Skeletal muscle satellite cell (primary cell): ENCODE measurements around the gene HSPA5. TPM values are rescaled to one million over a fixed set of nuclear protein-coding genes. Genes with fewer than 3 reads are reported as not detected.
A peak's percentile ranks its signal among the peaks of the same experiment; 100 is the strongest.
"Not testable (repeated sequence)": the region's sequence is repeated elsewhere in the genome, so short reads cannot be mapped to it uniquely, and the experiment has no call there.

Experiments used
- H3K27me3 ChIP-seq: 2 replicates; pipeline ENCODE4 v1.7.0; 2013; ENCODE audit warnings: low read length; ENCODE audit not compliant: control insufficient read depth, insufficient read depth
- H3K36me3 ChIP-seq: 2 replicates; pipeline ENCODE4 v1.7.0; 2013; ENCODE audit warnings: mild to moderate bottlenecking, control low read depth, low read length; ENCODE audit not compliant: insufficient read depth
- H3K4me1 ChIP-seq: 2 replicates; pipeline ENCODE4 v1.7.0; 2013; ENCODE audit warnings: low read length; ENCODE audit not compliant: control insufficient read depth, insufficient read depth
- H3K4me2 ChIP-seq: 2 replicates; pipeline ENCODE4 v1.7.0; 2013; ENCODE audit warnings: mild to moderate bottlenecking, low read length
- H3K4me3 ChIP-seq: 2 replicates; pipeline ENCODE4 v1.7.0; 2013; ENCODE audit warnings: low read length
- H3K9ac ChIP-seq: 2 replicates; pipeline ENCODE4 v1.7.0; 2013; ENCODE audit warnings: mild to moderate bottlenecking, low read depth, low read length, moderate library complexity
- H3K9me3 ChIP-seq: replicated peaks from 2 replicates; pipeline ENCODE4 v1.7.0; 2013; ENCODE audit warnings: mild to moderate bottlenecking, control low read depth, low read length
- total RNA-seq: library from RNA; depleted of rRNA; stranded (reverse); fragments of >200 nt; gene quantifications from 2 replicates; pipeline ENCODE4 v1.2.3, GENCODE V29; 2012; rRNA removed

HSPA5 gene
- total RNA-seq = 223 and 241 TPM in 2 replicates

DNA sequence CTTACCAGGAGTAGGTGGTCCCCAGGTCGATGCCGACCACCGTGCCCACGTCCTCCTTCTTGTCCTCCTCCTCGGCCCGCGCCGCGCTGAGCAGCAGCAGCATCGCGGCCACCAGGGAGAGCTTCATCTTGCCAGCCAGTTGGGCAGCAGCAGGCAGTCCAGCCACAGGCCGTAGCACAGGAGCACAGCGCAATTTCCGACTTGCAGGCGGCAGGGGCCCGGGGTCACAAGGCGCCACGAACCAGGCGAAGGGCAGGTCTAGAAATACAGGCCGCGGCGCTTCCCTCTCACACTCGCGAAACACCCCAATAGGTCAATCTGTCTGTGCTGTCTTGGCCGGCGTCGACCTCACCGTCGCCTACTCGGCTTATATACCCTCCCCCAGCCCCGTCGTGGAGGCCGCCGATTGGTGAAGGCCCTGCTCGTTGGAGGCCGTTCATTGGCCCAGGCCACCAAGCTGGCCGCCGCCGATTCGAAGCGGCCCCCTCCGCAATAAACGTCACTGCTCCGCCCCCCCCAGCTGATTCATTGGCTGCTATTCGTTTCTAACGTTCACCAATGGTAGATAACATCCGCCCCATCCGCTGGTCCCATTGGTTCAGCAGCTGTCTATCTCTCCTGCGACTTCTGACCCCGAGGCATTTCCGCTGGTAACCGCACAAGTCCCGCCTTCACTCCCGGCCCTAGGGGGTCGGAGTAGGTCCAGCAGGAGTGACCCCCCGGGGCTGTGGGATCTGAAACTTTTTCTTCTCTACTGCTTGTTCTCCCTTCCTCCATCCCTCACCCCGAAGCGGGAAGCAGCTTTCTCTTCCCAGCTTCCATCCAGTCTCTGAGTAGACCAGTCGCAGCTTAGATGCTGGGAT is at the start of gene HSPA5:
Gene HSPA5, minus strand, starts transcription at position 344 of the 863 bp plus-strand sequence. Its CDS starts 217 bp downstream, at position 127.
- Histone ChIP-seq H3K4me2 (peak within 1 kb of the TSS; percentile 96), H3K9me3 (no peaks in the 10 kb centered on the region), H3K4me1 (peaks cover 47% of the 10 kb centered on the region), H3K27me3 (no peaks in the 10 kb centered on the region), H3K4me3 (peak within 1 kb of the TSS; percentile 94), H3K36me3 (peaks cover 45% of the 10 kb centered on the region), H3K9ac (peak within 1 kb of the TSS; percentile 98)

GRCh38 chr9:125286935-125287433 is 45.8 kb upstream of the HSPA5 start:
- H3K9me3 ChIP-seq, H3K4me2 ChIP-seq, H3K9ac ChIP-seq: not testable (repeated sequence)

GRCh38 chr9:125284855-125285254 is 43.7 kb upstream of the HSPA5 start:
- Histone ChIP-seq H3K4me1 (no peaks in the 10 kb centered on the region), H3K9me3 (no peaks in the 10 kb centered on the region), H3K9ac (no peak overlapping the region), H3K36me3 (peaks cover 3% of the 10 kb centered on the region), H3K27me3 (no peaks in the 10 kb centered on the region), H3K4me3 (no peak overlapping the region), H3K4me2 (no peak overlapping the region)

More at GRCh38 chr9:125286935-125287433, 45.8 kb upstream of the HSPA5 start:
- not testable (repeated sequence) for H3K27me3 ChIP-seq, H3K36me3 ChIP-seq, H3K4me1 ChIP-seq, H3K4me3 ChIP-seq

GRCh38 chr9:125280945-125281344 is 39.8 kb upstream of the HSPA5 start:
- Histone ChIP-seq H3K9ac (no peak overlapping the region), H3K4me3 (no peak overlapping the region), H3K9me3 (no peaks in the 10 kb centered on the region), H3K36me3 (peaks cover 6% of the 10 kb centered on the region), H3K27me3 (no peaks in the 10 kb centered on the region), H3K4me2 (no peak overlapping the region), H3K4me1 (peaks cover 3% of the 10 kb centered on the region)

DNA sequence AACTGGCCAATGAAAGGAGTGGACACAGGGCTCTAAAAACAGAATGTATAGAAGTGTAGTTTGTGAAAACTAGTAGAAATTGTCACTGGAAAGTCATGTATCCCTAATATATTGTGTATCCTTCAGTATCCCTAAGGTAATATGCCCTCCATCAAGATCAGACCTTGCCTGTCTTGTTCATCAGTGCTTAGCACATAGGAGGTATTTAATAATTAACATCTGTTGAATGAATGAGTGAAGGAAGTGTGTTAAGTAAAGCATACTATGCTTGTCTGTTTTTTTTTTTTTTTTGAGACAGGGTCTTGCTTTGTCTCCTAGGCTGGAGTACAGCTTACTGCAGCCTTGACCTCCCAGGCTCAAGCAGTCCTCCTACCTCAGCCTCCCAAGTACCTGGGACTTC is 36.3 kb upstream of the HSPA5 start:
- H3K9me3 ChIP-seq = no peaks in the 10 kb centered on the region
- no peak overlapping the region for H3K4me3 ChIP-seq
- no peak overlapping the region for H3K4me2 ChIP-seq
- H3K27me3 ChIP-seq = no peaks in the 10 kb centered on the region
- no peak overlapping the region for H3K9ac ChIP-seq
- peaks cover 4% of the 10 kb centered on the region for H3K36me3 ChIP-seq
- peaks cover 3% of the 10 kb centered on the region for H3K4me1 ChIP-seq

DNA sequence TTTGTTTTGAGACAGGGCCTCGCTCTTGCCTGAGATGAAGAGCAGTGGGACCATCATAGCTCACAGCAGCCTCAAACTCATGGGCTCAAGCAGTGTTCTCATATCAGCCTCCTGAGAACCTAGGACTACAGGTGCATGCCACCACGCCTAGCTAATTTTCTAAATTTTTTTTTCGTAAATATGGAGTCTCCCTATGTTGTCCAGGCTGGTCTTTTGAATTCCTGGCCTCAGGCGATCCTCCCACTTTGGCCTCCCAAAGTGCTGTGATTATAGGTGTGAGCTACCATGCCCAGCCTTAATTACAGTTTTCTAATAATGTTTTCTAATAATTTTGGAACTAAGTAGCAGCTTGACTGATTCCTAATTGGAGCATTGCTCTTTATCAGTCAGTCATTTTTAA is 35.6 kb upstream of the HSPA5 start:
- Histone ChIP-seq H3K9me3 (no peaks in the 10 kb centered on the region), H3K4me1 (peaks cover 3% of the 10 kb centered on the region), H3K9ac (no peak overlapping the region), H3K4me3 (no peak overlapping the region), H3K4me2 (no peak overlapping the region), H3K36me3 (peaks cover 4% of the 10 kb centered on the region), H3K27me3 (no peaks in the 10 kb centered on the region)

GRCh38 chr9:125272697-125273096 is 31.6 kb upstream of the HSPA5 start:
- H3K4me1 ChIP-seq = no peaks in the 10 kb centered on the region
- H3K4me3 ChIP-seq = no peak overlapping the region
- H3K4me2 ChIP-seq = no peak overlapping the region
- no peaks in the 10 kb centered on the region for H3K27me3 ChIP-seq
- H3K36me3 ChIP-seq = no peaks in the 10 kb centered on the region
- H3K9ac ChIP-seq = no peak overlapping the region
- H3K9me3 ChIP-seq = no peaks in the 10 kb centered on the region

GRCh38 chr9:125271081-125271480 is 29.9 kb upstream of the HSPA5 start:
- Histone ChIP-seq H3K9me3 (no peaks in the 10 kb centered on the region), H3K4me3 (no peak overlapping the region), H3K36me3 (peaks cover 3% of the 10 kb centered on the region), H3K4me1 (no peaks in the 10 kb centered on the region), H3K27me3 (no peaks in the 10 kb centered on the region), H3K4me2 (no peak overlapping the region), H3K9ac (no peak overlapping the region)

DNA sequence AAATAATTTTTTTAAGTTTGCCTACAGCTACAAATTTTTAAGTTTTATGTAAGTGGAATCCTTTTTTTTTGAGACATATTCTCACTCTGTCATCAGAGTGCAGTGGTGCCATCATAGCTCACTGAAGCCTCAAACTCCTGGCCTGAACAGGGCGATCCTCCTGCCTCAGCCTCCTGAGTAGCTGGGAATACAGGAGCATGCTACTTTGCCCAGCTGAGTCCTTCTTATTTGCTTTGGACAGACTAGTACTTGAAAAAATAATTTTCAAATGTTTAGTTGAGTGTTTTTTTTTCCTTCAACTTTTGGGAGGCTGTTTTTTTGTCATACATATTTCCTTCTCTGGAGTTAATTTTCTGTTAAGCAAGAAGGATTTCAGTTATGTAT is 27.9 kb upstream of the HSPA5 start:
- Histone ChIP-seq H3K4me2 (no peak overlapping the region), H3K36me3 (peaks cover 3% of the 10 kb centered on the region), H3K9ac (no peak overlapping the region), H3K4me1 (no peaks in the 10 kb centered on the region), H3K4me3 (no peak overlapping the region), H3K9me3 (no peaks in the 10 kb centered on the region), H3K27me3 (no peaks in the 10 kb centered on the region)

GRCh38 chr9:125268394-125269013 is 27.4 kb upstream of the HSPA5 start:
- Histone ChIP-seq H3K9ac (no peak overlapping the region), H3K4me2 (no peak overlapping the region), H3K36me3 (peaks cover 3% of the 10 kb centered on the region), H3K27me3 (no peaks in the 10 kb centered on the region), H3K4me3 (no peak overlapping the region), H3K4me1 (peaks cover 1% of the 10 kb centered on the region), H3K9me3 (no peaks in the 10 kb centered on the region)

- not testable (repeated sequence) for H3K4me3 ChIP-seq, H3K9ac ChIP-seq, H3K27me3 ChIP-seq, H3K9me3 ChIP-seq, H3K36me3 ChIP-seq
- H3K4me2 ChIP-seq = peak overlapping the region; percentile 22
- H3K4me1 ChIP-seq = peaks cover 11% of the 10 kb centered on the region
Measured at GRCh38 chr9:125264068-125264467, 22.9 kb upstream of the HSPA5 start.
